ENCODE results near the gene PRR33. TPM values are rescaled to one million over a fixed set of nuclear protein-coding genes. Genes with fewer than 3 reads are reported as not detected.

PRR33 gene
- total and polyA plus RNA-seq, 9 of the 15 experiments (the other 6 are each of a cell fraction or from before 2014, with no cell fraction given) = not detected

DNA sequence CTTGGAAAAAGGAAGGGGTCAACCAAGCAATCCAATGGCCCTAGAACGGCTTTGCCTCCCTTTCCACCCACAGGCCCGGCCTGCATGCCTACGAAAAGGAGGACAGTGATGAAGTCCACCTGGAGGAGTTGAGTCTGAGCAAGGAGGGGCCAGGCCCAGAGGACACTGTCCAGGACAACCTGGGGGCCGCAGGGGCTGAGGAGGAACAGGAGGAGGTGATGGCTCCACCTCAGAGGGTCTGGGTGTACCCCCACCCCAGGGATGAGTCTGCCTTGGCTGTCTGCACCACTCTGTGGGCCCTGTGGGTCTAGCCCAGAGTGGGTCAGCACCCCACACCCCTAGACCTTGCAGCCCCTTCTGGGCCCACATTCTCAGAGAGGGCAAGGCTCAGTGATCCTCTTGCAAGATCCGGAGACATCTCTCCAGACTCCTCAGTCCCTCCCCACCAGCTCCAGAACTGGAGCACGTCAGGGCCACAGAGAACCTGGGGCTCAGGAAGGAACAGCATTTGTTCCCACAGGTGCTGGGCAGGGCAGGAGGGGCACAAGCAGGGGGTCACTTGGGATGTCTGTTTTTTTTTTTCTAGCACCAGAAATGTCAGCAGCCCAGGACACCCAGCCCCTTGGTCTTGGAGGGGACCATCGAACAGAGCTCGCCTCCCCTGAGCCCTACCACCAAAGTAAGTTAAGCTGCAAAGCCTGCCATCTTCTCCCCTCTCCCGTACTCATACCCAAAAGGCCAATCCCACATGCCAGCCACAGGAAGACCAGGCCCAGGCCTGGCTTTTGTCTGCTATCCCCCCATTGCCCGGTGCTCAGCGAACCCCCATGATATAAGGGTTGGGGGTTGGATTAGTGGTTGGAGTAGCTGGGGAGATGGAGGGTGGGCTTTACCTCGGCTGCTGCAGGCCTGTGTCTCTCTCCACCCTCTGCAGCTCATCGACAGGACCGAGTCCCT lies 8.1 kb downstream of the PRR33 start:
- ChIA-PET POLR2A (interaction anchor here (0.5 to 0.6 kb wide), 2 partner anchors 59 to 224 kb away, joined by 3 read pairs; no protein-coding TSS in a partner anchor), CTCF (ENCODE audit: low intra/inter-chr PET ratio) (interaction anchor here (0.6 to 6.5 kb wide), 2 partner anchors 52 to 117 kb away, joined by 4 to 93 read pairs; partner anchors contain the start of gene H19)
- intact Hi-C loops (cut with micrococcal nuclease) = loop anchor here (2.0 kb wide), 1 partner anchor 47 kb away; no protein-coding TSS in a partner anchor
- TF ChIP-seq, protein P1, sequence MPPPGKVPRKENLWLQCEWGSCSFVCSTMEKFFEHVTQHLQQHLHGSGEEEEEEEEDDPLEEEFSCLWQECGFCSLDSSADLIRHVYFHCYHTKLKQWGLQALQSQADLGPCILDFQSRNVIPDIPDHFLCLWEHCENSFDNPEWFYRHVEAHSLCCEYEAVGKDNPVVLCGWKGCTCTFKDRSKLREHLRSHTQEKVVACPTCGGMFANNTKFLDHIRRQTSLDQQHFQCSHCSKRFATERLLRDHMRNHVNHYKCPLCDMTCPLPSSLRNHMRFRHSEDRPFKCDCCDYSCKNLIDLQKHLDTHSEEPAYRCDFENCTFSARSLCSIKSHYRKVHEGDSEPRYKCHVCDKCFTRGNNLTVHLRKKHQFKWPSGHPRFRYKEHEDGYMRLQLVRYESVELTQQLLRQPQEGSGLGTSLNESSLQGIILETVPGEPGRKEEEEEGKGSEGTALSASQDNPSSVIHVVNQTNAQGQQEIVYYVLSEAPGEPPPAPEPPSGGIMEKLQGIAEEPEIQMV (tag; conservative IDR thresholded peaks at IDR 0.05; ENCODE audit: low read depth) = no peak
- TF ChIP-seq KLF10 (CRISPR knock-in tag; IDR thresholded peaks at IDR 0.05) = no peak
- no peak for TF ChIP-seq SP1 (CRISPR knock-in tag; IDR thresholded peaks at IDR 0.05)
- no peak for TF ChIP-seq RBM34 (IDR thresholded peaks at IDR 0.05; ENCODE audit: borderline replicate concordance, insufficient read depth, low read length)
- no peak for TF ChIP-seq RNF2 (IDR thresholded peaks at IDR 0.05)
- no peak for TF ChIP-seq MAFK (IDR thresholded peaks at IDR 0.05; ENCODE audit: low read length)
- H3K4me2 ChIP-seq (ENCODE audit: insufficient read depth, low read length) = no peak overlapping the region
- peaks cover 3 to 48% of the 10 kb centered on the region in 2 experiments; a peak in 4 of 5 replicates for H3K27me3 ChIP-seq (ENCODE audit: control insufficient read depth in 2 of 2, insufficient read depth in 2 of 2, low read length in 2 of 2)
- in situ Hi-C loops (cut with MboI) = loop anchor here (5.0 kb wide), 1 partner anchor 34 kb away; the partner anchor contains the start of gene TNNT3
- no peak overlapping the region; a peak in 1 of 4 replicates for H3K9ac ChIP-seq (ENCODE audit: insufficient read depth in 1 of 2, low read depth in 2 of 2, low read length in 2 of 2)
- H3K36me3 ChIP-seq (ENCODE audit: control insufficient read depth, insufficient read depth, low read length) = no peaks in the 10 kb centered on the region
- 0% methylated on average over 14 of the region's 14 CpGs for WGBS (ENCODE audit: insufficient coverage, low coverage, missing lambda C conversion rate)
- FAIRE-seq = no peak
- H3K9me3 ChIP-seq (replicated peaks; ENCODE audit: control insufficient read depth, insufficient read depth, low read depth, low read length) = no peaks in the 10 kb centered on the region
- no peak overlapping the region for H3K4me3 ChIP-seq
- H4K20me1 ChIP-seq (replicated peaks; ENCODE audit: control insufficient read depth, insufficient read depth, low read length) = peaks cover 7% of the 10 kb centered on the region; the same call in 1 of the 2 replicates
- H3K27ac ChIP-seq (ENCODE audit: extremely low read depth, low read depth, low read length) = no peak overlapping the region
- DNase-seq (ENCODE audit: extremely low read depth in 1 of 4, low spot score in 3 of 4) = no peak
- no TSS peak for BruUV-seq (replicated peaks)
- H3K4me1 ChIP-seq (replicated peaks in 1 of 2; ENCODE audit: control insufficient read depth in 2 of 2, insufficient read depth in 2 of 2, low read length in 2 of 2) = peaks cover 0 to 27% of the 10 kb centered on the region in 2 experiments; a peak in 1 of 5 replicates
- H3K79me2 ChIP-seq (ENCODE audit: control insufficient read depth, insufficient read depth, low read length) = no peaks in the 10 kb centered on the region
- H2AFZ ChIP-seq (ENCODE audit: low read depth, low read length) = no peak overlapping the region
- H3K9me1 ChIP-seq (ENCODE audit: control insufficient read depth, insufficient read depth, low read length) = no peaks in the 10 kb centered on the region
- ATAC-seq = no peak

Data from K562 (cell line).